NB4 (cell line): ENCODE measurements around the gene PTPN5.

Experiments
- CTCF ChIP-seq: IDR thresholded peaks from one replicate; pipeline ENCODE4 v1.5.1; 2012; ENCODE audit warnings: low read depth, low read length
- MAX ChIP-seq: IDR thresholded peaks from 2 replicates; pipeline ENCODE4 v1.6.1; 2011; ENCODE audit warnings: low read depth, low read length
- POLR2A ChIP-seq: IDR thresholded peaks from 2 replicates; pipeline ENCODE4 v1.6.1; 2011; ENCODE audit warnings: mild to moderate bottlenecking; ENCODE audit not compliant: insufficient read length; ENCODE audit errors: extremely low read depth

GRCh38 chr11:18785411-18785810 lies 6.2 kb downstream of the PTPN5 start:
- TF ChIP-seq CTCF (no peak), POLR2A (no peak), MAX (no peak)
